RPMI8226 (cell line): ENCODE measurements around the gene PODXL2.

Experiments
- DNase-seq: peaks from one replicate; pipeline ENCODE4 v3.0.0-alpha.2; 2015

The PODXL2 gene

GRCh38 chr3:127660621-127661251 is 31.8 kb downstream of the PODXL2 start:
- no peak for DNase-seq

DNA sequence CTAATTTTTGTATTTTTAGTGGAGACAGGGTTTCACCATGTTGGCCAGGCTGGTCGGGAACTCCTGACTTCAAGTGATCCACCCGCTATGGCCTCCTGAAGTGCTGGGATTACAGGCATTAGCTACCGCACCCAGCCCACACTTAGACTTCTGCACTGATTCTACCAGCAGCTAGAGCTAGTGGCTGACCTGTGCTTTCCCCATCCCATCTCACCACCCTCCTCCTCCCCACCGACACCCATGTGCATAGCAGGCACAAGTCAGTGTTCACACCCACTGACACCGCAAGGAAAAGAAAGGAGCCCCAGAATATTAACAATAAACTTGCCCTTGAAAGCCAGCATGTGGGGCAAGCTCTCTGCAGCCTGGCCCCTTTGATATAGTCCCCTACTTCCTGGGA is 32.6 kb downstream of the PODXL2 start:
- no peak for DNase-seq

DNA sequence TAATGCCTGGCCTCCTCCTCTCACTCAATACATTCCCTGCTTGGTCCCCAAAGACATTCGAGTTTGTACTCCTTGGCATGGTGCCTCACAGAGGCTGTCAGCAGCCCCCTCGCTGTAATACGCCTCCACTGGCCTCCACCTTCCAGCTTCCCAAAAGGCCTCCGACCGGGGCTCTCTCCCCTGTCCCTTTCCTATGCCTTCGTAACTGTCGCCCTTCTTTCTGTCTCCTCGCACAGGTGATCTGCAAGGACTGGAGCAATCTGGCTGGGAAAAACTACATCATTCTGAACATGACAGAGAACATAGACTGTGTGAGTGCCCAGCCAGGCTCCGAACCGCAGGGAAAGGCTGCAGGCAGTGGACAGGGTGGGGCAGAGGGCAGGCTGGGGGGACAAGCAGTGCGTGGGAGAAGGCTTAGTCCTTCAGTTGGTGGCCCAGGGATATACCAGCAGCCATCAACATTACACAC is 33.0 kb downstream of the PODXL2 start:
- DNase-seq = no peak

DNA sequence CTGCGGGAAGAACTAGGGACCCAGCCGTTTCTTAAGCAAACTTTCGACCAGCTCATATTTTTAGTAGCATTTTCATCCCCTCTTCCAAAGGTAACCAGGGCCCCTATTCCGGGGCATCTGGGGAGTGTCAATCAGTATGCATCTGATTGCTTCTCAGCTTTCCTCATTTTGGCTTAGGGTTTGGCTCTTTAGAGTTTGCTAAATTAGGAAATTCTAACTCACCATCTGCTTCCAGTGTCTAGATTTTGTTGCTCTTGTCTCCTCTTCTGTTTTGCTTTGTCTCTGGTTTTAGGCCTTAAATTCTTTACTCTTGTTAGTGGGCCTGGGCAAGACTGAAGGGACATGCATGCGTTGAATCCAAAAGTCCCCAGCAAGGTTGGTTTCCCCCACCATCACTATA is 34.2 kb downstream of the PODXL2 start:
- no peak for DNase-seq

DNA sequence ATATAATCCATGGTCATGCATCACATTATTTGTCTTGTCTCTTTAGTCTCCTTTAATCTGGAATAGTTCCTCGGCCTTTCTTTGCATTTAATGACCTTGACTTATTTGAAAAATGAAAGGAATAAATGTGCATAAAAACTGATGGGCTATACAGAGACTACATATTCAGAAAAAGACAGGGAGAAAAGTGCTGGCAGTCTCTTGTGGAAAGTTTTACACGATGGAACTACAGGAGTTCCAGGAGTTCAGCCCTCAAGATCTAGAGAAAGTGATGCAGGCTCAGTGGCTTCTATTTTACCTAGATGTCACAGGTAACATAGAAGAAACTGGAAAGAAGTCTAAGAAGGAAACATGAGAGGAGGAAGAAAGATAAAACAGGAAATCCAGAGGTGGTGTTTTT is 36.2 kb downstream of the PODXL2 start:
- no peak for DNase-seq

GRCh38 chr3:127665586-127665985 is 36.6 kb downstream of the PODXL2 start:
- DNase-seq = no peak

DNA sequence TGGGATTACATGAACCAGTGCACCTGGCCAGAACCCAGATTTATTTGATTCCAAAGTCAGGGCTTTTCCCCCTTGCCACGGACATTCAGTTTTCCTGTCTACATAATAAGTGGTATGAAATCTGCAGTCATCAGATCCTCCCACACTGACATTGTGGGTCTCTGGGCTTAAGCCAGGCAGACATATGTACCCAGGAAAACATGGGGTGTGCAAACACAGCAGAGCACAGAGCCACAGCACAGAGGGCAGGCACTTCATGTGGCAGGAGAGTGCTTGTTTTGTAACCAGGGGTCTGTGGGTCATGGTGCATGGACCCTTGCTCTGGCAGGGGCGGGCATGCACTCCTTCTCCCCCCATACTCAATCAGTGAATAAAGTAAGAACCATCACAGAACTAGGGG is 37.7 kb downstream of the PODXL2 start:
- DNase-seq = no peak

- DNase-seq = no peak
These were observed 38.2 kb downstream of the PODXL2 start for GRCh38 chr3:127667119-127667681.

DNA sequence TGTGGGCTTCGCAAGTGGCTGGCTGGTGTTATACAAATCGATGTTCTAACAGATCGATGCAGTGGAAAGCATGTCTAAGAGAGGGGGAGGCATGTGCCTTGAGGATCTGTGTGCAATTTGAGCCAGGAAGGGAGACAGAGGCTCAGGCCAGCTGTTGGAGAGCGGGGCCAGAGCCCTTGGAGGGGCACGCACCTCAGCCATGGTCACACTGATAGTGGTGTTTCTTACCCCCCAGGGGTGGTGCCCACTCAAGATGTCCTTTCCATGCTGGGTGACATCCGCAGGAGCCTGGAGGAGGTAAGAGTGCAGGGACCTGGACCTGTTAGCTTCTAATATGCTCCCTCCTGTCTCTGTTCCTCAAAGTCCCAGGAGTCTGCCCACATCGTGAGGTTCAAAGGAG is 39.9 kb downstream of the PODXL2 start:
- no peak for DNase-seq

GRCh38 chr3:127669541-127670228 is 40.7 kb downstream of the PODXL2 start:
- DNase-seq = no peak

DNA sequence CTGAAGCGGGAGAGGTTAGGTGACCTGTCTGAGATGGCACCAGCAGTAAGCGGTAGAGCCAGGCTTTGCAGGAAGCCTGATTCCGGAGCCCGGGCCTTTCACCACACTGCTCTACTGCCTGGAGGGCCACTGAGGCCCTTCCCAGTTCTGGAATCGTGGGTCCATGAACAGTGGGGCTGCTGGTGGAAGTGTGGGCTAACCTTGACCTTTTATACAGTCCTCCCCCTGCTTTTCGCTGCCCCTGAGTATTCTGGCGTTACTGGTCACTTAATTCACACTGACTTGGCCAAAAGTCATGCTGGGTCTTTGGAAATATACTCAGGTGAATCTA is 41.2 kb downstream of the PODXL2 start:
- DNase-seq = no peak

GRCh38 chr3:127670761-127671522 is 42.0 kb downstream of the PODXL2 start:
- no peak for DNase-seq

DNA sequence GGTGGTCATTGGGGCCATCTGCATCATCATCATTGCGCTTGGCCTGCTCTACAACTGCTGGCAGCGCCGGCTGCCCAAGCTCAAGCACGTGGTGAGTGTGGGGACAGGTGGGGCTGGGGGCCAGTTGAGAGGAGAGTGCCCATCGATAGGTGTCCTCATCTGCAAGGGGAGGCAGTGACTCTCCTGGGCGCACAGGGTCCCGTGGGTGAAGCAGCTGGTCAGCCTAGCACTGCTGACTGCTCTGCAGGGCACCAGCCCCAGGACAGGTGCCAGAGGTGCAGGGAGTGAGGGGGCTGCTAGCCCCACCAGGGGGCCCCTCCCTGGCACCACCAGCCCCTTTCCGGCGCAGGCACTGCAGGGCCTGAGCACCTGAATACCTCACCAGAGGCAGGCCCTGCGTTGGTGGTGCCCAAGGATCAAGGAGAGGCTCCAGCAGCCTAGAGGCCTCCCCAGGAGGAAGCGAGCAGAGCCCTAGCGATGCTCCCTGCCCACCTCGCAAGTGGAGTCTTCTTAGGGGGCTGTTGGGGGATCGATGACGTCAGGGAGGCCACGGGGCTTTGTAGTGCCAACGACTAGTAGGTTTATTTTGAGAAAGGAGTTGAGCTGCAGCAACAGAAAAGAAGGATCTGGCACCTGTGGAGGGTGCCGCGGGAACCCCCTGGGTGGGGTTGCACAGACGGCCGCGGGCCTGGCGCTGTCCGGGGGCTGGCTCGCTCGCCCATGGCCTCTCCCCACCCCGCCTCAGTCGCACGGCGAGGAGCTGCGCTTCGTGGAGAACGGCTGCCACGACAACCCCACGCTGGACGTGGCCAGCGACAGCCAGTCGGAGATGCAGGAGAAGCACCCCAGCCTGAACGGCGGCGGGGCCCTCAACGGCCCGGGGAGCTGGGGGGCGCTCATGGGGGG is 42.8 kb downstream of the PODXL2 start:
- DNase-seq = peak; percentile 31

- peak; percentile 90 for DNase-seq
These were observed 43.6 kb downstream of the PODXL2 start, which contains the start of gene ABTB1 for GRCh38 chr3:127672429-127673190. Gene ABTB1 (plus strand): TSS chr3:127672952. CDS start chr3:127673026, 74 bp downstream.

DNA sequence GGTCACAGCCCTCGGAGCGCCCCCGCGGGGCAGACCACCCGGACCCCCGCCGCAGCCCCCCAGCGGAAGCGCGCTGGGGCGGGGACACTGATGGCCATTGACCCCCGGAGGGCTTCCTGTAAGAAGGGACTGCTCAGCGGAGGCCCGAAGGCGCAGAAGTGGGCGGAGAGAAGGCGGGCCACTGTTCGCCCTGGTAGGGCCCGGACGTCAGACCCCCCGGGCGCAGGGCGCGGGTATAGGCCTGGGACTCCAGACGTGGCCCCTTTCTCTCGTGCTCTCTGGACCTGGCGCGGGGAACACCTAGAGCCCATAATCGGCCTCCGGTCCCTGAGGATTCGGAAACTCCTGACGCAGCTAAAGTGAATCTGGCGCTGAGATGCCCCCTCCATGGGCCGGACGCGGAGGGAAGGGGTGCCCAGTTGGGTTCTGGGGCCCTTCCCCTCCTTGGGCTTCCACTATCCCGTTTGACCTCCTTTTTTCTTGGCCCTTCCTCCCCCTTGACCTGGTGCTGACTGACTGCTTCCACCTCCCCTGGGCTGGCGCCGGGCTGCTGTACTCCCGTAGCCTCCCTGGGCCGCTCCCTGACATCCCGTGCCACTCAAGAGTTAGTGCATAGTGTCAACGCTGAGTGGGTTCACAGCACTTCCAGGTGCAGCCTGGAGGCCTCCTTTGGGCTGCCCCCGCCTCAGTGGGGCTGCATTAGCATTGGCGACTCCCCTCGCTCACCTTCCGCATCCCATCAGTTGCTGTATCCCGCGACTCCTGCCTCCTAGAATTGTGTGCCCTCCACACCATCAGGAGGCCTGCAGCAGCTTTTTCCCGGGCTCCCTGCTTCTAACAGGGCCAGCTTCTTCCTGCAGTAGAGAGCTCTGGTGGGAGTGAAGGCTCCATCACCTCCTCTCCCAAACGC is 44.5 kb downstream of the PODXL2 start:
- DNase-seq = peak; percentile 65

DNA sequence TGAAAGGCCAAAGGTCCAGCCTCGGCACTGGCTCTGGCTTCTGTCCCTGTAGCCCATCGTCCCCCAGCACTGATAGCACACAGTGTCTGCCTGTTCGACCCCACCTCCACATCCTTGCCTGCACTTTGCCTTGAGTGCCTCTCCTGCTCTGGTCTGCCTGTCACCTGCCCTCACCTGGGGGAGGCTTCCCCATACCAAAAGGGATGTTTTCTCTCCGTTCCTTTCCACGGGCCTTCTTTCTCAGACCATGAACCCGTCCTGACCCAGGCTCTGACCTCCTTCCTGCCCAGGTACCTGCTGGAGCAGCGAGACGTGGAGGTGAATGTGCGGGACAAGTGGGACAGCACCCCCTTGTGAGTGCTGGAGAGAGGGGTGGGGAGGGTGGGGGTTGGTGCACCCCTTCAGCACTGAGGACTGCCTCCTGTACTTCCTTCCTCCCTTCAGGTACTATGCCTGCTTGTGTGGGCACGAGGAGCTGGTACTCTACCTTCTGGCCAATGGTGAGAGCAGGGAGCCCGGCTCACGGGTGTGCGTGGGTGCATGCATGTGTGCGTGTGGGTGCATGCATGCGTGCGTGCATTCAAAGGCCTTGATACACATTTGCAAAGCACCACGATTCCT is 45.2 kb downstream of the PODXL2 start:
- no peak for DNase-seq

DNA sequence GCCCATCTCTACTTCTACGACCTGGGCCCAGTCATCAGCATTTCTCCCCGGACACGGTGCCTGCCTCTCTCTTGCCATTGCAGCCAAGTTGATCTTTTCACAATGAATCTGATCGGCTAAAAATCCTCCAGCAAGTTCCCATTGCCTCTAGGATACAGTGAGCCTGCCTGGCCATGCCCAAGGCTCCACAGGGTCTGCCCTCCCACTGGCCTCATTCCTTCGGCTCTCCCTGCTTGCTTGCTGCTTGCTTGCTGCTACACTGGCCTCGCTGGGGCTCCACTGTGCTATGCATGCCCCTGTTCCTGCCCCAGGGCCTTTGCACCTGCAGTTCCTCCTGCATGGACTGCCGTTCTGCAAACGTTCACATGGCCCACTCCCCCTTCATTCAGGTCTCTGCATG is 45.8 kb downstream of the PODXL2 start:
- DNase-seq = no peak

- DNase-seq = no peak
These were observed 46.8 kb downstream of the PODXL2 start for GRCh38 chr3:127675651-127676391.

DNA sequence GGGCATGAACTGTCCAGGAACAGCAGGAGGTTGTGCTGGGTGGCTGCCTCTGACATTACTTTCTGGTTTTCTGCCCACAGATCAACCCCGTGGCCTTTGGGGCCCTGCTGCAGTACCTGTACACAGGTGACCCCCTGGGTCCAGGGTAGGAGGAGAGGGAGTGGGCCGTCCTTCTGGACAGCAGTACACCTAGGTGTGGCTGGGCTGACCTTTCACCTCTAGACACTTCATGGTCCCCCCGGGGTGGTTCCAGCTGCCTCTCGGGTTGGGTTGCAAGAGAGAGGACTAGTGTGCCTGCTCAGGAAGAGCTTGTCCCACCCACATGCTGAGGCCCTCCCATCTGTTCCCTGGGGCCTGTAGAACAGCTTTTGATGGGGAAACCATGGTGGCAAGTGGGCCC is 47.5 kb downstream of the PODXL2 start:
- DNase-seq = no peak
